Measurements from ENCODE around the gene HSD17B12.

DNA sequence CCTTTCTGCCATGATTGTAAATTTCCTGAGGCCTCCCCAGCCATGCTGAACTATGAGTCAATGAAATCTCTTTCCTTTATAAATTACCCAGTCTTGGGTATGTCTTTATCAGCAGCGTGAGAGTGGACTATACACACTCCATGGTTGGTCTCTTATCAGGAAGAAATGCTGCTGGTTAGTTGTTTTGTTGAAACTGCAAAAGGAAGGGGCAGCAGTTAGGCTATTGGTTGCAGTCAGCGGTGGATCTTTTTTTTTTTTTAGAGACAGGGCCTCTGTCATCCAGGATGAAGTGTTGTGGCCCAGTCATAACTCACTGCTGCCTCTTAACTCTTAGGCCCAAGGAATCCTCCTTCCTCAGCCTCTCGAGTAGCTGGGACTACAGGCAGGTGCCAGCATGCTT, 51.7 kb downstream of the HSD17B12 start:
- TF ChIP-seq CTCF (IDR thresholded peaks at IDR 0.05; ENCODE audit: extremely low read depth in 1 of 2, insufficient read depth in 1 of 2, low read depth in 1 of 2, low read length in 2 of 2) (no peak), POLR2A (IDR thresholded peaks at IDR 0.05; ENCODE audit: low read depth, low read length) (no peak), EZH2 (IDR thresholded peaks at IDR 0.05; ENCODE audit: borderline replicate concordance, low read depth, low read length, severe bottlenecking) (no peak), MYC (IDR thresholded peaks at IDR 0.05; ENCODE audit: low read depth, low read length) (no peak), POLR2AphosphoS5 (IDR thresholded peaks at IDR 0.05; ENCODE audit: insufficient read depth, low read depth, low read length) (no peak), JUN (IDR thresholded peaks at IDR 0.05; ENCODE audit: borderline replicate concordance, insufficient read depth, insufficient read length, low read depth) (no peak), GATA2 (IDR thresholded peaks at IDR 0.05; ENCODE audit: insufficient read depth, insufficient read length, low read depth, low read length) (no peak)
- TF ChIP-seq, protein P1, sequence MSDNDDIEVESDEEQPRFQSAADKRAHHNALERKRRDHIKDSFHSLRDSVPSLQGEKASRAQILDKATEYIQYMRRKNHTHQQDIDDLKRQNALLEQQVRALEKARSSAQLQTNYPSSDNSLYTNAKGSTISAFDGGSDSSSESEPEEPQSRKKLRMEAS (IDR thresholded peaks at IDR 0.05; ENCODE audit: insufficient read depth, insufficient read length), result no peak

Data from endothelial cell of umbilical vein (primary cell).